RPMI8226 (cell line): ENCODE results near the gene UQCR10.

Experiments used
- DNase-seq: peaks from one replicate; pipeline ENCODE4 v3.0.0-alpha.2; 2015

UQCR10 gene

GRCh38 chr22:29767171-29768051 lies at the start of gene UQCR10:
Gene UQCR10, plus strand, starts transcription at chr22:29767369. Its CDS starts 30 bp downstream, at chr22:29767399.
- peak; percentile 92 for DNase-seq

DNA sequence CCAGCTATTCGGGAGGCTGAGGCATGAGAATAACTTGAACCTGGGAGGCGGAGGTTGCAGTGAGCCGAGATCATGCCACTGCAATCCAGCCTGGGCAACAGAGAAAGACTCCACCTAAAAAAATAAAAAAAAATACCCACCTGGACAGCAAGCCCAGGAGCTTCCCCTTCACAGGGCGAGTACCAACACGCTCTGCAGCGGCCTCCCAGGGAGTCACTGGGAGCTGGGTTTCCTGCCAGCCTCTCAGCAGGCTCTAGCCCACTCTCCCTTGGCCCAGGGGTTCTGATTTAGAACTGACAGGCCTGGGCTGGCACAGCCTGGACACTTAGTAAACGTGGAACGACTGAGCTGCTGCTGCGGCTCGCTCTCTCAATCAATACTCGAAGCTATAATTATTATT lies 49.4 kb upstream of the UQCR10 start:
- no peak for DNase-seq

GRCh38 chr22:29718949-29719898 lies 47.9 kb upstream of the UQCR10 start:
- DNase-seq, result no peak

DNA sequence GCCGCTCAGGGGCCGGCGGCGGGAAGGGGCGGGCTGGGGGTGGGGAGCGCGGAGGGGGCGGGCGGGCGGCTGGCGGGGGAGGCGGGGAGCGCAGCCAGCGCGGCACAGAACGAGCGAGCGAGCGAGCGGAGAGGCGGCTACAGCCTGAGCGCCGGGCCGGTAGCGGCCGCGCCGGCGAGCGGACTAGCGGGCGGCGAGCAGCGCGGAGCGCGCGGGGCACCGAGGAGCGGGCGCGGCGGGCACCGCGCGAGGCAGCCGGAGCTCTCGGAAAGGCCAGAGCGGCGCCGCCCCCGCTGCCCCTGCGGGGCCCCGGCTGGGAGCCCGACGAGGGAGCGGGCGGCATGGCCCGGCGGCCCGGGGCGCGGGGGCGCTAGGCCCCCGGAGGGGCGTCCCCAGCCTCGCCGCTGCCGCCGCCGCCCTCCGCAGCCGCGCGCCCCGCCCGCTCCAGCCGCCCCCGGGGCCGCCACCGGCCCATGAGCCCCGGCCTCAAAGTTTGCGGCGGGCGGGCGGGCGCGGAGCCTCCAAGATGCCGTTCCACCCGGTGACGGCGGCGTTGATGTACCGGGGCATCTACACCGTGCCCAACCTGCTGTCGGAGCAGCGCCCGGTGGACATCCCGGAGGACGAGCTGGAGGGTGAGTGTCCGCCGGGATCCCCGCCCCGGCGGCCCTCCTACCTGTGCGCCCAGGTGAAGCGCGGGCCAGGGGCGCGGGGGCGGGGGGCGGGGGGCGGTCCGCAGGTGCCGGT lies 47.1 kb upstream of the UQCR10 start, which contains the start of gene CABP7:
TSS of gene CABP7 (plus strand) at position 105 of the 747 bp plus-strand sequence. CDS start at position 527, 422 bp downstream.
- no peak for DNase-seq

DNA sequence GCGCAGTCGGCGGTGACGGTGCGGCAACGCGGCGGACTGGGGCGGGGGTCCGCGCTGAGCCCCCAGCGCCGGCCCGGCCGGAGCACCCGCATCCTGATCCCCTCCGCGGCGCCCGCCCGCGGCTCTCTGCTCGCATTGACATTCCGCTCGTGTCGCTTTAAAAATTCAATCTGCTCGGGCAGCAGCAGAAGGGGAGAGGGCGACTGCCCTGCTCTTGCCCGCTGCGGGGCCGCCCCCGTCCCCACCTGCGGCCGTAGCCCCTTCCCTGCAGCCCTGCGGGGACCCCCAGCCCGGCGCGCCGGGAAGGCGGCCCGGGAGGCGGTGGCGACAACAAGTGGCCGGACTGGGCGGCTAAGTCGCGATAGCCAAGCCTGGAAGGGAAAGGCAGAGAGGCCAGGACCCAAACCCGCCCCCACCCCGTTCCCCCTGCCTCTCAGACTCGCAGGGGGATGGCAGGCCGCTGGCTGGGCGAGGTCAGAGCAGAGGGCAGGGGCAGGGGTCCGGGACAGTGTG lies 46.3 kb upstream of the UQCR10 start:
- no peak for DNase-seq

- DNase-seq, result no peak
Measured at GRCh38 chr22:29722151-29722550, 45.0 kb upstream of the UQCR10 start.

GRCh38 chr22:29722587-29722986 lies 44.6 kb upstream of the UQCR10 start:
- DNase-seq, result no peak

DNA sequence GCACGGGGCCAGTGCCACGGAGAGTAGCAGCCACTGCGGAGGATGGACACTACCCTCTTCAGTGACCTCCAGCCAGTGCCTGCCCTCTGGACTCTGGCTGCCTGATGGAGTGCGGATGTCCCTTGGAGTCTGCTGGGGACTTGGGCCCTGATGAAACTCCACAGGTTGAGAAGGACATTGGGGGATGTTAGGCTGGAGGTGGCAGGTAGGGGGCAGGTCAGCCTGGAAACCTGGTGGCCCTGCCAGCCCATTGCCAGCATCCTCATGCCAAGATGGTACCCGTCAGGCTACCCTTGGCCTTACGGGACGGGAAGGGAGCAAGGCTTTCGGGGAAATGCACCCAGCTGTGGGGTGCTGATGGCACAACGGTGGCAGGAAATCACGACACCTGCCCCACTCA lies 43.4 kb upstream of the UQCR10 start:
- no peak for DNase-seq

DNA sequence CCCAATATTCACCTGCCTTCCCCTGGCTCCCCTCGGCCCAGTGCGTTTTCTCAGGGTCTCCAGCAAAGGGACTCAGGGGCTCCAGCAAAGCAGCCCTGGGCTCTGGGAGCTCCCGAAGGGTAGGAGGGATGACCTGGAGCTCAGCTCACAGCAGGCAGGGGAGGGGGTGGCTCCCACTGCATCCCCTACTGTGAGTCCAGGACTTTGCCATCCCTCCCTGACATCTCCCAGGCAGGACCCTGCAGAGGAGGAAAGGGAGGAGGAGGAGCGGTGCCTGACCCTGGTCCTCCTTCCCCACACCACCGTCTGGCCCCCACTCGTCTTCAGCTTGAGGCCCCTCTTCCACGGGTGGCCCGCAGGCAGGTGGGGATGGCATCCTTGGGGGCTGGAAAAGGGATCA lies 42.3 kb upstream of the UQCR10 start:
- no peak for DNase-seq

GRCh38 chr22:29726106-29726505 lies 41.1 kb upstream of the UQCR10 start:
- DNase-seq, result no peak

DNA sequence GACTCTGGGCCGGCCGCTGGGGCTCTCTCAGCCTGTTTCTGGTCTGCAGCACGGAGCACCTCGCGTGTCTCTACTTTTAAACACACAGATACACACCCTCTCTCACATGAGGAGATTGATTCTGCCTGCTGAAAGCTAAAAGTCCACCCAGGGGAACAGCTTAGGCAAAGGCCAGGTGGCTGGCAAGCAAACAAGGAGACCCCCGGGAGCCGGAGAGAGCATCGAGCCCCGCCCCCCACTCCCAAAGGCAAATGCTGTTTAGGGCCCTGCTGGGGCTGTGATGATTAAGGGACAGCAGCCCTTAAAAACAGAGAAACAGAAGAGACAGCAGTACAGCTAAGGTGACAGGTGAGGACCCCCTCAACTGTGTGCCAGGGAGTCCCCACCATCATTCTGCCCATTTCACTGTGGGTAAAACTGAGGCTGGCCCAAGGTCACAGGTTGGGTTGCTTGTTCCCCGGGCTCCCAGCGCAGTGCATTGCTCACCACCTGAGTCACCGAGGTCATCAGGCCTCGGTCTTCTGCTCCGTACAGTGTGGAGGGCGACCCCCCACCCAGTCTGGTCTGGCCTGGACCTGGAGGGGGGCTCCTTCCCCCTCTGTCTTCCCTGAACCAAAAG lies 40.5 kb upstream of the UQCR10 start:
- no peak for DNase-seq

- DNase-seq, result peak; percentile 44
Measured at GRCh38 chr22:29727131-29727523, 40.0 kb upstream of the UQCR10 start.

DNA sequence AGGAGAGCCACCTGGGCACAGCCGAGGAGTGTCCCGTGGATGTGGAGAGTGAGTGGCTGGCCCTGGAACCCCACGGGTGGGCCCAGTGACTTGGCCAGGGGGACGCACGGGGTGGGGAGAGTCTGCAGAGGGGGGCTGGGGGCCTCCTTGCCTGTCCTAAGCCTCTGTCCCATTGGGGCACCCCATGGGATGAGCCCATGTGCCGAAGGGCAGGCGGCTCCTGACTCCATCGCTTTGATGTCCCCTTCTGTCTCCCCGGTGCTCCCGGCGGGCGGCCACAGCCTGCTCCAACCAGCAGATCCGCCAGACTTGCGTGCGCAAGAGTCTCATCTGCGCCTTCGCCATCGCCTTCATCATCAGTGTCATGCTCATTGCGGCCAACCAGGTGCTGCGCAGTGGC lies 38.0 kb upstream of the UQCR10 start:
- no peak for DNase-seq

GRCh38 chr22:29731058-29731850 lies 35.9 kb upstream of the UQCR10 start:
- no peak for DNase-seq

- DNase-seq, result no peak
Measured at GRCh38 chr22:29732883-29733282, 34.3 kb upstream of the UQCR10 start.

- no peak for DNase-seq
Measured at GRCh38 chr22:29733362-29734201, 33.6 kb upstream of the UQCR10 start.

- DNase-seq, result no peak
Measured at GRCh38 chr22:29734406-29734805, 32.8 kb upstream of the UQCR10 start.

GRCh38 chr22:29734838-29735237 lies 32.3 kb upstream of the UQCR10 start:
- DNase-seq, result no peak

- no peak for DNase-seq
Measured at GRCh38 chr22:29735416-29735815, 31.8 kb upstream of the UQCR10 start.
